Lower lobe of right lung (tissue), 2 donors: Measurements from ENCODE around the gene UTP25. TPM values are rescaled to one million over a fixed set of nuclear protein-coding genes. Genes with fewer than 3 reads are reported as not detected.
"Not testable (repeated sequence)": the region's sequence is repeated elsewhere in the genome, so short reads cannot be mapped to it uniquely, and the experiment has no call there.

ENCODE experiments used
- ATAC-seq, 2 donors: fragments of 200-7000 bp; cut with Tn5 transposase; one replicate each; pipeline ENCODE4 v1.9.1; 2020 to 2022; ENCODE audit warnings: mild to moderate bottlenecking in 2 of 2, moderate library complexity in 2 of 2
- DNase-seq: peaks from one replicate; pipeline ENCODE4 v3.0.0-alpha.2; 2020
- H3K27ac ChIP-seq: fragments of 200-600 bp; one replicate; pipeline ENCODE4 v1.8.0; 2022
- H3K27me3 ChIP-seq: fragments of 200-600 bp; one replicate; pipeline ENCODE4 v1.8.0; 2022; ENCODE audit warnings: low read depth
- H3K36me3 ChIP-seq: fragments of 200-600 bp; one replicate; pipeline ENCODE4 v1.8.0; 2022; ENCODE audit warnings: mild to moderate bottlenecking
- H3K4me1 ChIP-seq: fragments of 200-600 bp; one replicate; pipeline ENCODE4 v1.8.0; 2022
- H3K4me3 ChIP-seq: fragments of 200-600 bp; one replicate; pipeline ENCODE4 v1.8.0; 2022; ENCODE audit warnings: mild to moderate bottlenecking
- H3K9me3 ChIP-seq: fragments of 200-600 bp; one replicate; pipeline ENCODE4 v1.8.0; 2022
- intact Hi-C: fragments of 100-400 bp; cut with DNase I; formaldehyde crosslinking; loops from one replicate; pipeline ENCODE4 v1.11.0; 2022
- total RNA-seq: library from RNA; stranded (reverse); fragmentation: NEBNext Ultra II Directional; extraction: Animal tissue kit (Norgen Biotek cat#: 25700); gene quantifications from one replicate; pipeline ENCODE4 v1.2.1, GENCODE V29; 2021
- TF ChIP-seq, protein P1 (sequence below): fragments of 200-600 bp; IDR thresholded peaks from one replicate; pipeline ENCODE4 v1.8.0; 2022; ENCODE audit warnings: antibody characterized with exemption, mild to moderate bottlenecking
- donor health status: DM: no; HTN: yes; CAD: no; lungs with severe emphysema.

Gene UTP25
- total RNA-seq, 1 donor from 2014 or later, result 6.2 TPM

DNA sequence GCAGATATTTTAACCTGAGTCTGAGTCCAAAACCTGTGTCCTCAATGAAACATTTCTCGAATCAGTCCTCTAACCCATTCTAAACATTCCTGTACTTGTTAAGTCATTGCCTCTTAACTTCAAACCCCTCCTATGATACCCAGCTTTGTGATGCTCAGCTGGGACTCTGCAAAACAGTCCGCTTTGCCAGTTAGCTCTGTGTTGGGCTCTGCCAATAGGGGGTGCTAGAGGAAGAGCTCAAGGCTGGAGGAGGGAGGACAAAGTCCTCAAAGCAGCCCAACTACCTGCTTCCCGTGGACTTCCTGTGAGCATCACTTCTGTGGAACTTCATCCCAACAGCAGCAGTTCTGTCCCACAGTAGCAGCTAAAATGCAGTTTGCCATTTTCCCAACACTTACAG, 72.2 kb downstream of the UTP25 start:
- Histone ChIP-seq H3K4me3 (no peak overlapping the region), H3K36me3 (no peaks in the 10 kb centered on the region), H3K9me3 (no peaks in the 10 kb centered on the region), H3K4me1 (no peaks in the 10 kb centered on the region), H3K27me3 (no peaks in the 10 kb centered on the region), H3K27ac (no peak overlapping the region)
- ATAC-seq, result no peak
- intact Hi-C loops, result no loop called here
- DNase-seq, result no peak
- TF ChIP-seq, protein P1, sequence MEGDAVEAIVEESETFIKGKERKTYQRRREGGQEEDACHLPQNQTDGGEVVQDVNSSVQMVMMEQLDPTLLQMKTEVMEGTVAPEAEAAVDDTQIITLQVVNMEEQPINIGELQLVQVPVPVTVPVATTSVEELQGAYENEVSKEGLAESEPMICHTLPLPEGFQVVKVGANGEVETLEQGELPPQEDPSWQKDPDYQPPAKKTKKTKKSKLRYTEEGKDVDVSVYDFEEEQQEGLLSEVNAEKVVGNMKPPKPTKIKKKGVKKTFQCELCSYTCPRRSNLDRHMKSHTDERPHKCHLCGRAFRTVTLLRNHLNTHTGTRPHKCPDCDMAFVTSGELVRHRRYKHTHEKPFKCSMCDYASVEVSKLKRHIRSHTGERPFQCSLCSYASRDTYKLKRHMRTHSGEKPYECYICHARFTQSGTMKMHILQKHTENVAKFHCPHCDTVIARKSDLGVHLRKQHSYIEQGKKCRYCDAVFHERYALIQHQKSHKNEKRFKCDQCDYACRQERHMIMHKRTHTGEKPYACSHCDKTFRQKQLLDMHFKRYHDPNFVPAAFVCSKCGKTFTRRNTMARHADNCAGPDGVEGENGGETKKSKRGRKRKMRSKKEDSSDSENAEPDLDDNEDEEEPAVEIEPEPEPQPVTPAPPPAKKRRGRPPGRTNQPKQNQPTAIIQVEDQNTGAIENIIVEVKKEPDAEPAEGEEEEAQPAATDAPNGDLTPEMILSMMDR, result no peak

DNA sequence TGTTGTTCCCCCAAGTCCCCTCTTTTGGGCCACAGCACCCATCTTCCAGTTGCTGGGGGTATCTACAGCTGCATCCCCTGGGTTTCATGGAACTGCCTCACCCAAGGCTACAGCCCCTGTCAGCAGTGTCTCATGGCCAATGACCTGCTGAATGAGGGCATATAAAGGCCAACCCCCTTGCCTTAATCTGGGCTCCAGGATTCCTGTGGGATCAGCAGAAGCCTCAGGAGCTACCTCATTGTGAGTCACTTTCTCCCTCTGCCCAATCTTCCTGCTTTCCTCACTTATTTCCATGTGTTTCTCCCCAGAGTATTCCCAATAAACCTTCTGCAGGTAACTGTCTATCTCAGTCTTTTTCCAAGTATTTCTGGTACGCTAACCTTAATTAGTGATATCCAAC, 73.0 kb downstream of the UTP25 start:
- H3K27me3 ChIP-seq, result no peaks in the 10 kb centered on the region

DNA sequence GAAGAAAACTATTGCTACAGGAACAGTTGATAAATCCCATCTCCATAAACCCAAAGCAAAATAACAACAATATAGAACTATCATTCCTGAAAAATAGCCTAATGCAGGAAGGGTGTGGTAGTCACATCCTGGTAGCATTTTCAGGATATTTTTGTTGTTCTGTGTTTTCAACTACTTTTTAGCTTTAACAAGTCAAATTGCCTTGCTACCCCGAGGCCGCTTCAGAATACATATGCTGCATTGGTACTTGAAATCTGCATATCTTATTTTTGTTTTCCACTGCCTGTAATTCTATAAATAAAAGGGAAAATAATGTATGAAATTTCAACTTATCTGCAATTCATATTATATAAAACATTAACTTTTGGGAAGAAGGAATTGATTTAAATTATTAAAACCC, 73.4 kb downstream of the UTP25 start:
- DNase-seq (no peak), ATAC-seq (no peak)
- no peak overlapping the region for H3K27ac ChIP-seq
- H3K36me3 ChIP-seq, result no peaks in the 10 kb centered on the region
- H3K4me1 ChIP-seq, result no peaks in the 10 kb centered on the region
- H3K27me3 ChIP-seq, result no peaks in the 10 kb centered on the region
- TF ChIP-seq, protein P1, result no peak
- H3K4me3 ChIP-seq, result no peak overlapping the region
- no peaks in the 10 kb centered on the region for H3K9me3 ChIP-seq
- intact Hi-C loops, result no loop called here

More for the DNA sequence above, 73.0 kb downstream of the UTP25 start:
- H3K27ac ChIP-seq, result no peak overlapping the region
- TF ChIP-seq, protein P1, result no peak
- DNase-seq, result no peak
- no peak for ATAC-seq
- H3K36me3 ChIP-seq, result no peaks in the 10 kb centered on the region
- H3K4me1 ChIP-seq, result no peaks in the 10 kb centered on the region
- no peak overlapping the region for H3K4me3 ChIP-seq
- H3K9me3 ChIP-seq, result no peaks in the 10 kb centered on the region
- intact Hi-C loops, result no loop called here

DNA sequence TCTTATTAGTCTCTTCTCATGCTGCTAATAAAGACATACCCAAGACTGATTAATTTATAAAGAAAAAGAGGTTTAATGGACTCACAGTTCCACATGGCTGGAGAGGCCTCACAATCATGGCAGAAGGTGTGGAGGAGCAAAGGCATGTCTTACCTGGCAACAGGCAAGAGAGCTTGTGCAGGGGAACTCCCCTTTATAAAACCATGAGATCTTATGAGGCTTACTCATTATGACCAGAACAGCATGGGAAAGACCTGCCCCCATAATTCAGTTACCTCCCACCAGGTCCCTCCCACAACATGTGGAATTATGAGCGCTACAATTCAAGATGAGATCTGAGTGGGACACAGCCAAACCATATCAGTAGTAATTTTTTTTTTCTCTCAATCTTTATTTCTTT, 77.0 kb downstream of the UTP25 start:
- H3K4me3 ChIP-seq, H3K27me3 ChIP-seq, H3K4me1 ChIP-seq, ATAC-seq, H3K27ac ChIP-seq, intact Hi-C loops, H3K36me3 ChIP-seq, DNase-seq, H3K9me3 ChIP-seq: not testable (repeated sequence)

Other genes with a start within 250 kb of the UTP25 start
- gene CAMK1G, start 244.3 kb upstream of the UTP25 start, total RNA-seq, result 0.56 TPM
- gene LAMB3, start 175.5 kb upstream of the UTP25 start, total RNA-seq, result 47.2 TPM
- 19.9 TPM for gene G0S2, start 152.6 kb upstream of the UTP25 start, total RNA-seq
- gene HSD11B1, start 123.1 kb upstream of the UTP25 start, total RNA-seq, result 11.6 TPM
- gene TRAF3IP3, start 71.9 kb upstream of the UTP25 start, total RNA-seq, result 12.4 TPM
- gene C1orf74, start 43.4 kb upstream of the UTP25 start, total RNA-seq, result 1.6 TPM
- 18.2 TPM for gene IRF6, start 21.8 kb upstream of the UTP25 start, total RNA-seq
- not detected for gene SYT14, start 110.2 kb downstream of the UTP25 start, total RNA-seq